Measurements from ENCODE around the gene RPUSD4.
A peak's percentile ranks its signal among the peaks of the same experiment; 100 is the strongest.
"Not testable (repeated sequence)": the region's sequence is repeated elsewhere in the genome, so short reads cannot be mapped to it uniquely, and the experiment has no call there.

The RPUSD4 gene

GRCh38 chr11:126211236-126212088 lies at the start of gene RPUSD4, which contains the start of gene FAM118B:
RPUSD4 (minus strand) TSS chr11:126211650; CDS start chr11:126211638, 12 bp downstream.
FAM118B (plus strand) TSS chr11:126211782; CDS start chr11:126235002, 23,220 bp downstream.
- peak; percentile 86 for DNase-seq

GRCh38 chr11:126257764-126258163 lies 46.3 kb upstream of the RPUSD4 start:
- no peak for DNase-seq

- DNase-seq, result no peak
Measured at GRCh38 chr11:126257144-126257543, 45.7 kb upstream of the RPUSD4 start.

- no peak for DNase-seq
Measured at GRCh38 chr11:126256216-126256615, 44.8 kb upstream of the RPUSD4 start.

- not testable (repeated sequence) for DNase-seq
Measured at GRCh38 chr11:126255507-126255906, 44.1 kb upstream of the RPUSD4 start.

- DNase-seq, result no peak
Measured at GRCh38 chr11:126254819-126255218, 43.4 kb upstream of the RPUSD4 start.

- no peak for DNase-seq
Measured at GRCh38 chr11:126253265-126253664, 41.8 kb upstream of the RPUSD4 start.

GRCh38 chr11:126246636-126247035 lies 35.2 kb upstream of the RPUSD4 start:
- no peak for DNase-seq

GRCh38 chr11:126233391-126233790 lies 21.9 kb upstream of the RPUSD4 start:
- DNase-seq, result no peak

- no peak for DNase-seq
Measured at GRCh38 chr11:126232683-126233082, 21.2 kb upstream of the RPUSD4 start.

GRCh38 chr11:126231725-126232459 lies 20.4 kb upstream of the RPUSD4 start:
- no peak for DNase-seq

GRCh38 chr11:126229858-126230540 lies 18.5 kb upstream of the RPUSD4 start:
- no peak for DNase-seq

- DNase-seq, result no peak
Measured at GRCh38 chr11:126226334-126227084, 15.1 kb upstream of the RPUSD4 start.

GRCh38 chr11:126225295-126225665 lies 13.8 kb upstream of the RPUSD4 start:
- DNase-seq, result no peak

GRCh38 chr11:126224647-126225294 lies 13.3 kb upstream of the RPUSD4 start:
- no peak for DNase-seq

GRCh38 chr11:126219547-126219946 lies 8.1 kb upstream of the RPUSD4 start:
- no peak for DNase-seq

- DNase-seq, result no peak
Measured at GRCh38 chr11:126217491-126217890, 6.0 kb upstream of the RPUSD4 start.

- DNase-seq, result no peak
Measured at GRCh38 chr11:126216526-126217305, 5.3 kb upstream of the RPUSD4 start.

GRCh38 chr11:126214841-126215240 lies 3.4 kb upstream of the RPUSD4 start:
- DNase-seq, result no peak

GRCh38 chr11:126214441-126214840 lies 3.0 kb upstream of the RPUSD4 start:
- no peak for DNase-seq

GRCh38 chr11:126212089-126212660 lies 725 bp upstream of the RPUSD4 start:
- DNase-seq, result no peak
